CD4-positive, alpha-beta T cell (primary cell): ENCODE results near the gene GIT2. TPM values are rescaled to one million over a fixed set of nuclear protein-coding genes. Genes with fewer than 3 reads are reported as not detected.

ENCODE experiments used
- ATAC-seq: fragments of 200-7000 bp; cut with Tn5 transposase; one replicate; pipeline ENCODE4 v1.10.0; 2022; ENCODE audit warnings: mild to moderate bottlenecking; ENCODE audit not compliant: poor library complexity
- CTCF ChIA-PET: fragments of 350-600 bp; sonication (Branson Sonifier 250); formaldehyde crosslinking; loops from one replicate; lab custom pipeline; 2021; ENCODE audit warnings: antibody characterized with exemption, inconsistent platforms; lab: Charles Lee
- POLR2A ChIA-PET: fragments of 350-600 bp; sonication (Branson Sonifier 250); formaldehyde crosslinking; loops from one replicate; lab custom pipeline; 2021; ENCODE audit warnings: antibody characterized with exemption, inconsistent platforms; lab: Charles Lee
- DNase-seq, 14 experiments: peaks; one replicate each; pipeline ENCODE4 v3.0.0-alpha.2; 2013 to 2020; ENCODE audit warnings: mixed read lengths in 2 of 14
- H3K27ac ChIP-seq, 2 donors: one replicate each; pipeline versions ENCODE4 v1.5.1 to v1.7.0; 2013; ENCODE audit warnings: low read length in 2 of 2, low read depth in 1 of 2, mild to moderate bottlenecking in 1 of 2
- H3K27me3 ChIP-seq, 2 experiments: 1 replicate in 1 of 2; 2 replicates in 1 of 2; pipeline versions ENCODE4 v1.6.1 to v1.7.0; 2013; ENCODE audit warnings: low read length in 2 of 2, control low read depth in 1 of 2, mild to moderate bottlenecking in 1 of 2, moderate library complexity in 1 of 2; ENCODE audit not compliant: insufficient read depth in 2 of 2, control insufficient read depth in 1 of 2
- H3K36me3 ChIP-seq: one replicate; pipeline ENCODE4 v1.6.1; 2013; ENCODE audit warnings: low read length, control low read depth; ENCODE audit not compliant: insufficient read depth
- H3K4me1 ChIP-seq: one replicate; pipeline ENCODE4 v1.6.1; 2013; ENCODE audit warnings: low read length, control low read depth; ENCODE audit not compliant: insufficient read depth
- H3K4me3 ChIP-seq: one replicate; pipeline ENCODE4 v1.5.1; 2013; ENCODE audit warnings: mild to moderate bottlenecking, low read length, moderate library complexity
- H3K9me3 ChIP-seq, 2 experiments: 1 replicate in 1 of 2; 2 replicates in 1 of 2; pipeline versions ENCODE4 v1.6.1 to v1.7.0; 2013; ENCODE audit warnings: low read length in 2 of 2, mild to moderate bottlenecking in 2 of 2, control low read depth in 1 of 2, moderate library complexity in 1 of 2; ENCODE audit not compliant: control insufficient read depth in 1 of 2, insufficient read depth in 1 of 2
- H3K27ac Mint-ChIP-seq: one replicate; pipeline ENCODE4 v1.8.0; 2020; ENCODE audit warnings: mixed read lengths
- H3K27me3 Mint-ChIP-seq: one replicate; pipeline ENCODE4 v1.8.0; 2021; ENCODE audit warnings: mixed read lengths
- H3K36me3 Mint-ChIP-seq: one replicate; pipeline ENCODE4 v1.8.0; 2021; ENCODE audit warnings: low read depth, mixed read lengths
- H3K4me1 Mint-ChIP-seq: one replicate; pipeline ENCODE4 v1.8.0; 2021; ENCODE audit warnings: low read depth, mixed read lengths
- H3K4me3 Mint-ChIP-seq: one replicate; pipeline ENCODE4 v1.8.0; 2020; ENCODE audit warnings: mild to moderate bottlenecking, mixed read lengths
- H3K9me3 Mint-ChIP-seq: one replicate; pipeline ENCODE4 v1.8.0; 2020; ENCODE audit warnings: mixed read lengths
- CTCF ChIP-seq: fragments of 200-600 bp; IDR thresholded peaks from one replicate; pipeline ENCODE4 v1.8.0; 2022; ENCODE audit warnings: antibody characterized with exemption, mild to moderate bottlenecking
- intact Hi-C, 2 experiments: fragments of 100-400 bp; cut with DNase I in 1 of 2; cut with micrococcal nuclease in 1 of 2; formaldehyde crosslinking; loops; one replicate each; pipeline versions ENCODE4 v1.15.1 to v1.9.0; 2023 to 2025; cut with DNase I, micrococcal nuclease
- total RNA-seq, 174 experiments: library from RNA in 2 of 174; stranded (reverse) in 2 of 174; gene quantifications; one replicate each; pipeline ENCODE4 v1.2.3 and lab custom pipeline; 2021 to 2026

The GIT2 gene
- total RNA-seq, 2 experiments from 2014 or later = 68.6 to 70.7 TPM

- H3K36me3 Mint-ChIP-seq = peaks cover 85% of the 10 kb centered on the region
These were observed 29.6 kb downstream of the GIT2 start for GRCh38 chr12:109966546-109966945.

GRCh38 chr12:109963743-109964429 lies 32.3 kb downstream of the GIT2 start:
- Mint-ChIP-seq H3K4me1 (peaks cover 14% of the 10 kb centered on the region), H3K4me3 (no peak overlapping the region), H3K27me3 (no peaks in the 10 kb centered on the region), H3K9me3 (no peaks in the 10 kb centered on the region), H3K36me3 (peaks cover 87% of the 10 kb centered on the region), H3K27ac (peak overlapping the region; percentile 59)
- DNase-seq = no peak
- Histone ChIP-seq H3K4me1 (peaks cover 15% of the 10 kb centered on the region), H3K36me3 (peaks cover 83% of the 10 kb centered on the region), H3K4me3 (no peak overlapping the region), H3K27me3 (no peaks in the 10 kb centered on the region), H3K9me3 (no peaks in the 10 kb centered on the region), H3K27ac (no peak overlapping the region)
- CTCF ChIA-PET = interaction anchor here (0.8 to 1.6 kb wide), 2 partner anchors 13 to 871 kb away, joined by 3 read pairs; partner anchors contain the start of gene ALKBH2
- POLR2A ChIA-PET = interaction anchor here (0.6 to 1.0 kb wide), 2 partner anchors 17 to 22 kb away, joined by 3 read pairs; no protein-coding TSS in a partner anchor
- no peak for ATAC-seq
- intact Hi-C loops = no loop called here
- no peak for TF ChIP-seq CTCF

More at GRCh38 chr12:109966546-109966945, 29.6 kb downstream of the GIT2 start:
- intact Hi-C loops = no loop called here
- DNase-seq = no peak
- Histone ChIP-seq H3K27ac (no peak overlapping the region), H3K4me3 (no peak overlapping the region), H3K27me3 (no peaks in the 10 kb centered on the region), H3K4me1 (peaks cover 18% of the 10 kb centered on the region), H3K9me3 (no peaks in the 10 kb centered on the region), H3K36me3 (peaks cover 81% of the 10 kb centered on the region)
- peak overlapping the region; percentile 69 for H3K27ac Mint-ChIP-seq
- no peaks in the 10 kb centered on the region for H3K27me3 Mint-ChIP-seq
- H3K4me1 Mint-ChIP-seq = peaks cover 14% of the 10 kb centered on the region
- no peak for TF ChIP-seq CTCF
- no peaks in the 10 kb centered on the region for H3K9me3 Mint-ChIP-seq
- ChIA-PET CTCF (interaction anchor here (1.2 kb wide), 1 partner anchor 121 kb away, joined by 3 read pairs; no protein-coding TSS in a partner anchor), POLR2A (no interaction called here)
- no peak overlapping the region for H3K4me3 Mint-ChIP-seq
- ATAC-seq = no peak

GRCh38 chr12:109963330-109963729 lies 32.8 kb downstream of the GIT2 start:
- peaks cover 93% of the 10 kb centered on the region for H3K36me3 Mint-ChIP-seq
- no peak overlapping the region for H3K27ac ChIP-seq
- H3K4me1 ChIP-seq = peaks cover 9% of the 10 kb centered on the region
- no peak for ATAC-seq
- H3K9me3 ChIP-seq = no peaks in the 10 kb centered on the region
- no peaks in the 10 kb centered on the region for H3K9me3 Mint-ChIP-seq
- ChIA-PET CTCF (no interaction called here), POLR2A (interaction anchor here (0.6 to 1.0 kb wide), 2 partner anchors 17 to 22 kb away, joined by 3 read pairs; no protein-coding TSS in a partner anchor)
- H3K4me3 Mint-ChIP-seq = no peak overlapping the region
- peaks cover 85% of the 10 kb centered on the region for H3K36me3 ChIP-seq
- H3K27ac Mint-ChIP-seq = peak overlapping the region; percentile 59
- no peak for TF ChIP-seq CTCF
- no peak for DNase-seq
- H3K27me3 Mint-ChIP-seq = no peaks in the 10 kb centered on the region
- no peak overlapping the region for H3K4me3 ChIP-seq
- intact Hi-C loops = no loop called here
- H3K27me3 ChIP-seq = no peaks in the 10 kb centered on the region
- H3K4me1 Mint-ChIP-seq = peaks cover 14% of the 10 kb centered on the region
